GM18909 (cell line): Measurements from ENCODE around the gene ZNF569.
"Not testable (repeated sequence)": the region's sequence is repeated elsewhere in the genome, so short reads cannot be mapped to it uniquely, and the experiment has no call there.

Experiments
- ATAC-seq: cut with Tn5 transposase; IDR thresholded peaks from one replicate; pipeline ENCODE4 v1.9.1; 2021; ENCODE audit warnings: mild to moderate bottlenecking; ENCODE audit not compliant: unreplicated experiment, poor library complexity

The ZNF569 gene

DNA sequence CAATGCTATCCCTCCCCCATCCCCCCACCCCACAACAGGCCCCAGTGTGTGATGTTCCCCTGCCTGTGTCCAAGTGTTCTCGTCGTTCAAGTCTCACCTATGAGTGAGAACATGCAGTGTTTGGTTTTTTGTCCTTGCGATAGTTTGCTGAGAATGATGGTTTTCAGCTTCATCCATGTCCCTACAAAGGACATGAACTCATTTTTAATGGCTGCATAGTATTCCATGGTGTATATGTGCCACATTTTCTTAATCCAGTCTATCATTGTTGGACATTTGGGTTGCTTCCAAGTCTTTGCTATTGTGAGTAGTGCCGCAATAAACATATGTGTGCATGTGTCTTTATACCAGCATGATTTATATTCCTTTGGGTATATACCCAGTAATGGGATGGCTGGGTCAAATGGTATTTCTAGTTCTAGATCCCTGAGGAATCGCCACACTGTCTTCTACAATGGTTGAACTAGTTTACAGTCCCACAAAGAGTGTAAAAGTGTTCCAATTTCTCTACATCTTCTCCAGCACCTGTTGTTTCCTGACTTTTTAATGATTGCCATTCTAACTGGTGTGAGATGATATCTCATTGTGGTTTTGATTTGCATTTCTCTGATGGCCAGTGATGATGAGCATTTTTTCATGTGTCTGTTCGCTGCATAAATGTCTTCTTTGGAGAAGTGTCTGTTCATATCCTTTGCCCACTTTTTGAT lies 61.0 kb downstream of the ZNF569 start:
- ATAC-seq, result not testable (repeated sequence)

DNA sequence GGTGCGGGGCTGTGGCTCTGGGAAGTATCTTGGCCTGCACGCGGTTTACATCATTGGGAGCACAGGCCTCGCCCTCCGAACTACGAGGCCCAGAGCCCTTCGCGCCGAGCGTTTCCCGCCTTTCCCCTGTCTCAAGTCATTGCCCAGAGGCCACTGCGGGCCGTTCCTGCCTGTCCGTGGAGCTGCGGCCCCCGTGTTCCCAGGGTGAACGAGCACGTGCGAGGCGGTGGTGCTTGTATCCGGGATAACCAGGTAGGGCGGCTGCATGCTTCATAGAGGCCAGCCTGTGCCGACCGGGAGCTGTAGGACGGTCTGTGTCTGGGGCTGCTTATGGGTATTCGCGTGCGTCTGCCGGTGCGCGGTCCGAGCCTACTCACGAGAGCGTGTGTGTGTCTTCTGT lies 63.8 kb downstream of the ZNF569 start:
- ATAC-seq, result no peak

DNA sequence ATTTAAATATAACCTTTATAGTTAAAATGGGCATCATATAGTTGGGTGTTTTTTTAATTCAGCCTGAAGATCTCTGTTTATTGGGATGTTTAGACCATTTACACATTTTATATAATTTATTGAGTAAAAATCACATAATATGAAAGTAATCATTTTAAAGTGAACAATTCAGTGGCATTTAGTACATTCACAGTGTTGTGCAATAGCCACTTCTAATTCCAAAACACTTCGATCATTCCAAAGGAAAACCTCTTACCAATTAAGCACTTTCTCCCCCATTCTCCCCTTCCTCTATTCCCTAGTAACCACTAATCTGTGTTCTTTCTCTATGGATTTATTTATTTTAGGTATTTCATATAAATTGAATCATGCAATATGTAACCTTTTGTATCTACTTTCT lies 66.2 kb downstream of the ZNF569 start:
- no peak for ATAC-seq

DNA sequence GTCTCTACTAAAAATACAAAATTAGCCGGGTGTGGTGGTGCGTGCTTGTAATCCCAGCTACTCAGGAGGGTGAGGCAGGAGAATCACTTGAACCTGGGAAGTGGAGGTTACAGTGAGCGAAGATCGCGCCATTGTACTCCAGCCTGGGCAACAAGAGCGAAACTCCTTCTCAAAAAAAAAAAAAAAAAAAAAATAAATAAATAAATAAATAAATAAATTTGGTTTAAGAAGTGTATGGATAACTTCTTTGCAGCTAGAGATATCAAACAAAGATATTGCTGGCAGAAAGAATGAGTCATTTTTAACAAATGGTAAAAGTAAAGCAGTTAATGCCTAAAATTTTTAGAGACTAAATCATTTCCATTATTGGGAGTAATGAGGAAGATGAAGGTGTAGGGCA lies 75.8 kb downstream of the ZNF569 start:
- not testable (repeated sequence) for ATAC-seq

DNA sequence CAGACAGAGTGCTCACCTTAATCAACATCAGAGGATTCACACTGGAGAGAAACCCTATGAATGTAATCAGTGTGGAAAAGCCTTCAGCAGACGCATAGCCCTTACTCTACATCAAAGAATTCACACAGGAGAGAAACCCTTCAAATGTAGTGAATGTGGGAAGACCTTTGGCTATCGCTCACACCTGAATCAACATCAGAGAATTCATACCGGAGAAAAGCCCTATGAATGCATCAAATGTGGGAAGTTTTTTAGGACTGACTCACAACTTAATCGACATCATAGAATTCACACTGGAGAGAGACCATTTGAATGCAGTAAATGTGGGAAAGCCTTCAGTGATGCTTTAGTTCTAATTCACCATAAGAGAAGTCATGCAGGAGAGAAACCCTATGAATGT lies 78.0 kb downstream of the ZNF569 start:
- ATAC-seq, result no peak

DNA sequence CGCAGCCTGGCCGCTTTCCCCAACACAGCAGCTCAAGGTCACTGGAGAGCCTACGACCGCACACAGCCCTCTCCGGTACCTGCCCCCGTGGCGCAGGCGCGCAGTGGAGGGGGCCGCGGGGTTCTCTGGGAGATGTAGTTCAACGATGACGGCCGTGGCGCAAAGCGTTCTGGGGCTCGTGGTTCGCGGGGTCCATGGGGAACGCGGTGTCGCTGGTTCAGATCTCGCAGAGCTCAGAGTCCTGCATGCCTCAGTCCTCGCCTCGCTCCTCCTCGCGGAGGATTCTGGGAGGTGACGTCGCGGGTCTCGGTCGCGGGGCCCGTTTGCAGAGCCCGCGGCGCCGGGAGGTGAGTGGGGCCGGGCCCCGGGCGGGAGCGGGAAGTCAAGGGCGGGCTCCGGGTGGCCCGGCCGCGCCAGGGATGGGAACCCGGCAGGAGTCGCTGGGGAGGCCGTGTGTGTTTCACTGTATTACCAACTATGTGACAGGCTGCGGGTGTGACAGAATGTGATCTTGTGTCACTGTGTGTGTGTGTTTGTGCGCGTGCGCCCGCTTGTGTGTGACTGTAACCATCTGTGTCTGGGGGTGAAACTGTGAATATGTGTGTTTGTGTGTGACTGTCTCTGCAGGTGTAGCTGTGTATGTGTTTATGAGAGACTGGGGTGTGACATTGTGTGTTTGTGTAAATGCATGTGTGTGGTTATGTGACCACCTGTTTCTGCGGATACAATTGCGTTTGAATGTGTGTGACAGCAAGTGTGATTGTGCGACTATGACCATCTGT lies 96.2 kb downstream of the ZNF569 start, which contains the start of gene ZNF527:
Gene ZNF527, plus strand, starts transcription at position 220 of the 782 bp plus-strand sequence. CDS start 3,100 bp downstream, outside the sequence.
- peak; percentile 92 for ATAC-seq

DNA sequence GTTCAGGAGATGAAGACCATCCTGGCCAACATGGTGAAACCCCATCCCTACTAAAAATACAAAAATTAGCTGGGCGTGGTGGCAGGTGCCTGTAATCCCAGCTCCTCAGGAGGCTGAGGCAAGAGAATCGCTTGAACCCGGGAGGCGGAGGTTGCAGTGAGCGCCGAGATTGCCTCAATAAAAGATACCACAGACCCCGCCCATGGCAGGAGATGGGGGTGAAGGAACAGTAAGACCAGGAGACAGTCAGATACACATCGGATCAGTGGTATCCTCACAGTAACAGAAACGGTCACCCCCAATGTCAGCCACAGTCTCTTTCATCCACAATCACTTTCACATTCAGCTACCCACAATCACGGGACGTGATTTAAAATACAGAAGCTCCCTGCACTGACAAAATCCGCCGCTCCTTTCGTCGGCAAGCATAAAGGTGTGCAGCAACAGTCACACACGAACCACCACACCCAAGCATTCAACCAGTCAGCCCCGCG lies 96.8 kb downstream of the ZNF569 start:
- peak; percentile 32 for ATAC-seq

DNA sequence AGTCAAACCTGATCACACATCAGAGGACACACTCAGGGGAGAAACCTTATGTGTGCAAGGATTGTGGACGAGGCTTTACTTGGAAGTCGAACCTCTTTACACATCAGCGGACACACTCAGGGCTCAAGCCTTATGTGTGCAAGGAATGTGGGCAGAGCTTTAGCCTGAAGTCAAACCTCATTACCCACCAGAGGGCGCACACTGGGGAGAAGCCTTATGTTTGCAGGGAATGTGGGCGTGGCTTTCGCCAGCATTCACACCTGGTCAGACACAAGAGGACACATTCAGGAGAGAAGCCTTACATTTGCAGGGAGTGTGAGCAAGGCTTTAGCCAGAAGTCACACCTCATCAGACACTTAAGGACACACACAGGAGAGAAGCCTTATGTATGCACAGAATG lies 104.5 kb downstream of the ZNF569 start:
- ATAC-seq, result no peak

DNA sequence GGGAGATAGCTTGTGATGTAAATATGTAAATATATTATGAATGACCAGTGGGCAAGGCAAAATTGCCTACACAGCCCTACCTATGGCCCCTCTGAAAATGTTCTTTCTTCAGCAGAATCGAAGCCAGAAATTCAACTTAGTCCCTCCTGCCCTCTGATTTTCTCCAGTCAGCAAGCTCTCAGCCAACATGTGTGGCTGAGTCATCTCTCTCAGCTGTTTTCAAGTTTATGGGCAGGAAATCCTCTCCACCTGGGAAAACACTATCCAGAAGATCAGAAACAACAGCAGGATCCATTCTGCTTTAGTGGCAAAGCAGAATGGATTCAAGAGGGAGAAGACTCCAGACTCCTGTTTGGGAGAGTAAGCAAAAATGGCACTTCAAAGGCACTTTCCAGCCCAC lies 105.2 kb downstream of the ZNF569 start:
- ATAC-seq, result no peak
